Parathyroid adenoma (tissue), 2 donors: Measurements from ENCODE around the gene NOTCH3.

Source experiments
- H2AFZ ChIP-seq: fragments of 300-600 bp; sonication (generic); one replicate; pipeline ENCODE4 v1.7.0; 2017; ENCODE audit warnings: antibody characterized with exemption, mild to moderate bottlenecking
- H3K27ac ChIP-seq: fragments of 300-600 bp; sonication (generic); one replicate; pipeline ENCODE4 v1.7.0; 2017
- H3K27me3 ChIP-seq: fragments of 300-600 bp; sonication (generic); one replicate; pipeline ENCODE4 v1.7.0; 2017; ENCODE audit warnings: low read length; ENCODE audit not compliant: control insufficient read depth, insufficient read depth
- H3K36me3 ChIP-seq: fragments of 300-600 bp; sonication (generic); one replicate; pipeline ENCODE4 v1.7.0; 2017; ENCODE audit warnings: low read length; ENCODE audit not compliant: control insufficient read depth, insufficient read depth
- H3K4me1 ChIP-seq: fragments of 300-600 bp; sonication (generic); one replicate; pipeline ENCODE4 v1.7.0; 2017; ENCODE audit warnings: control low read depth
- H3K4me2 ChIP-seq: fragments of 300-600 bp; sonication (generic); one replicate; pipeline ENCODE4 v1.7.0; 2017; ENCODE audit warnings: low read length
- H3K4me3 ChIP-seq: fragments of 300-600 bp; sonication (generic); one replicate; pipeline ENCODE4 v1.7.0; 2017; ENCODE audit warnings: low read depth, low read length
- H3K79me2 ChIP-seq: fragments of 300-600 bp; sonication (generic); one replicate; pipeline ENCODE4 v1.7.0; 2017; ENCODE audit warnings: control low read depth
- H3K9ac ChIP-seq: fragments of 300-600 bp; sonication (generic); one replicate; pipeline ENCODE4 v1.7.0; 2017; ENCODE audit warnings: mild to moderate bottlenecking
- H3K9me3 ChIP-seq: fragments of 300-600 bp; sonication (generic); one replicate; pipeline ENCODE4 v1.7.0; 2017; ENCODE audit warnings: low read length; ENCODE audit not compliant: control insufficient read depth
- TF ChIP-seq, protein P1 (sequence below): fragments of 300-600 bp; sonication (generic); IDR thresholded peaks from one replicate; pipeline ENCODE4 v1.7.0; 2017; ENCODE audit warnings: antibody characterized with exemption, mild to moderate bottlenecking
- donor health status: primary hyperparathyroidism.

NOTCH3 gene

GRCh38 chr19:15213715-15214381 lies 13.1 kb upstream of the NOTCH3 start:
- H3K4me3 ChIP-seq, result no peak overlapping the region
- no peaks in the 10 kb centered on the region for H3K27me3 ChIP-seq
- TF ChIP-seq, protein P1, sequence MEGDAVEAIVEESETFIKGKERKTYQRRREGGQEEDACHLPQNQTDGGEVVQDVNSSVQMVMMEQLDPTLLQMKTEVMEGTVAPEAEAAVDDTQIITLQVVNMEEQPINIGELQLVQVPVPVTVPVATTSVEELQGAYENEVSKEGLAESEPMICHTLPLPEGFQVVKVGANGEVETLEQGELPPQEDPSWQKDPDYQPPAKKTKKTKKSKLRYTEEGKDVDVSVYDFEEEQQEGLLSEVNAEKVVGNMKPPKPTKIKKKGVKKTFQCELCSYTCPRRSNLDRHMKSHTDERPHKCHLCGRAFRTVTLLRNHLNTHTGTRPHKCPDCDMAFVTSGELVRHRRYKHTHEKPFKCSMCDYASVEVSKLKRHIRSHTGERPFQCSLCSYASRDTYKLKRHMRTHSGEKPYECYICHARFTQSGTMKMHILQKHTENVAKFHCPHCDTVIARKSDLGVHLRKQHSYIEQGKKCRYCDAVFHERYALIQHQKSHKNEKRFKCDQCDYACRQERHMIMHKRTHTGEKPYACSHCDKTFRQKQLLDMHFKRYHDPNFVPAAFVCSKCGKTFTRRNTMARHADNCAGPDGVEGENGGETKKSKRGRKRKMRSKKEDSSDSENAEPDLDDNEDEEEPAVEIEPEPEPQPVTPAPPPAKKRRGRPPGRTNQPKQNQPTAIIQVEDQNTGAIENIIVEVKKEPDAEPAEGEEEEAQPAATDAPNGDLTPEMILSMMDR, result no peak
- H3K4me2 ChIP-seq, result no peak overlapping the region
- no peaks in the 10 kb centered on the region for H3K79me2 ChIP-seq
- H3K9me3 ChIP-seq, result no peaks in the 10 kb centered on the region
- no peak overlapping the region for H3K27ac ChIP-seq
- no peak overlapping the region for H3K9ac ChIP-seq
- H2AFZ ChIP-seq, result no peak overlapping the region
- no peaks in the 10 kb centered on the region for H3K4me1 ChIP-seq
- H3K36me3 ChIP-seq, result no peaks in the 10 kb centered on the region

- H3K79me2 ChIP-seq, result no peaks in the 10 kb centered on the region
- no peaks in the 10 kb centered on the region for H3K36me3 ChIP-seq
- no peaks in the 10 kb centered on the region for H3K4me1 ChIP-seq
- H2AFZ ChIP-seq, result no peak overlapping the region
- no peak overlapping the region for H3K4me2 ChIP-seq
- H3K9ac ChIP-seq, result no peak overlapping the region
- TF ChIP-seq, protein P1, result no peak
- no peaks in the 10 kb centered on the region for H3K9me3 ChIP-seq
- H3K27ac ChIP-seq, result no peak overlapping the region
- no peak overlapping the region for H3K4me3 ChIP-seq
- H3K27me3 ChIP-seq, result no peaks in the 10 kb centered on the region
Observed at GRCh38 chr19:15212711-15213110, 11.9 kb upstream of the NOTCH3 start.

DNA sequence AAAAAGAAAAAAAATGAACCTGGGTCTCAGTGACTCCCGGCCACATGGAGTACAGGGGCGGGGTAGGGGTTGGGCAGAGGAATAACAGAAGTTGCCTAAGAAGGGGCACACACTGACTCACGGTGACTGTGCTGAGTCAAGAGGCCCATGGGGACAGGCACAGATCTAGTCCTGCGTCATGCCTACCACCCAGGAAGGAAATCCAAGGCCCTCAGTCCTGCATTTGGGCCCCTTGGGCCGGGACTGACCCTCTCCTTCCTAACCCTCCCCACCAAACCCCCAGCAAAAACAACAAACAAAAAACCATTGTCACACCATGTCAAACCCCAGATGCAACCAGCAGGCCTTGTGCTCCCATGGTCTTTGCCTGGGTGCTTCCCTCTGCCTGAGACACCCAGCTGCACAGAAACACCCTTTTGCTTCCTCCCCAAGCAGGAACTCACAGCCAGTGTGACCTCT lies 9.6 kb upstream of the NOTCH3 start:
- Histone ChIP-seq H3K27me3 (no peaks in the 10 kb centered on the region), H3K4me1 (no peaks in the 10 kb centered on the region), H3K9ac (no peak overlapping the region), H3K79me2 (no peaks in the 10 kb centered on the region), H3K9me3 (no peaks in the 10 kb centered on the region), H3K36me3 (no peaks in the 10 kb centered on the region), H3K4me2 (no peak overlapping the region), H3K4me3 (no peak overlapping the region), H2AFZ (no peak overlapping the region), H3K27ac (no peak overlapping the region)
- TF ChIP-seq, protein P1, result no peak

DNA sequence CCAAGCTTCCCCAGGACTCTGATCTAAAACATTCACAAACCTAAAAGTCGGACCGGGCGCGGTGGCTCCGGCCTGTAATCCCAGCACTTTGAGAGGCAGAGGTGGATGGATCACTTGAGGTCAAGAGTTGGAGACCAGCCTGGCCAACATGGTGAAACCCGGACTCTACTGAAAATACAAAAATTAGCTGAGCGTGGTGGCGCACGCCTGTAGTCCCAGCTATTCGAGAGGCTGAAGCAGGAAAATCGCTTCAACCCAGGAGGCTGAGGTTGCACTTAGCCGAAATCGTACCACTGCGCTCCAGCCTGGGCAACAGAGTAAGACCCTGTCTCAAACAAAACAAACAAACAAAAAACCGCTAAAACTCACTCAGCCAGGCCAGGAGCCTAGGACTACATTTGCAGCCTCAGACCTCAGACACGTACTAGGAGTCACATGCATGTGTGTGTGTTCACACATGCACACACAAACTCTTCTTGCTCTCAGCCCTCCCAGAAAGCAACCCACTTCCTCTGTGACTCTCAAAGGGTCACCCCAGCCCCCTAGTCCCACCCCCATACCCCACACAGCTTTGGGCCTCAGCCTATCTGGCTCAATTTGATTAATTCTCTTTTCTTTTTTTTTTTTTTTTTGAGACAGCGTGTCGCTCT lies 704 bp upstream of the NOTCH3 start:
- Histone ChIP-seq H3K27me3 (no peaks in the 10 kb centered on the region), H3K9me3 (no peaks in the 10 kb centered on the region), H2AFZ (no peak overlapping the region), H3K4me3 (no peak overlapping the region), H3K27ac (no peak overlapping the region), H3K36me3 (no peaks in the 10 kb centered on the region), H3K4me2 (no peak overlapping the region), H3K79me2 (no peaks in the 10 kb centered on the region), H3K9ac (no peak overlapping the region), H3K4me1 (peaks cover 4% of the 10 kb centered on the region)
- TF ChIP-seq, protein P1, result no peak
